SK-N-SH (cell line): ENCODE measurements around the gene ZBTB43. TPM values are rescaled to one million over a fixed set of nuclear protein-coding genes. Genes with fewer than 3 reads are reported as not detected.

Source experiments
- CTCF ChIA-PET: fragments of 300-600, 350-600 bp; formaldehyde crosslinking; extraction: SDS; loops from one replicate; lab custom pipeline; 2021; lab: Yijun Ruan, JAX
- POLR2A ChIA-PET: fragments of 350-600 bp; sonication (Branson Sonifier 250); formaldehyde crosslinking; extraction: SDS; loops from one replicate; lab custom pipeline; 2020; ENCODE audit warnings: antibody characterized with exemption, inconsistent platforms; lab: Yijun Ruan, JAX
- DNase-seq: peaks from one replicate; pipeline ENCODE4 v3.0.0; 2012
- H2AFZ ChIP-seq: fragments of 200-600 bp; sonication (generic); 2 replicates; pipeline ENCODE4 v1.8.1; 2016; ENCODE audit warnings: antibody characterized with exemption, mild to moderate bottlenecking, low read depth
- H3F3A ChIP-seq: fragments of 200-600 bp; sonication (generic); replicated peaks from 2 replicates; pipeline ENCODE3; 2016; ENCODE audit warnings: antibody characterized with exemption, mild to moderate bottlenecking; ENCODE audit not compliant: insufficient read depth
- H3K27ac ChIP-seq, 2 experiments: fragments of 200-500 bp in 1 of 2; fragments of 200-600 bp in 1 of 2; sonication (Bioruptor generic) in 1 of 2; sonication (generic), shearing (Covaris generic) in 1 of 2; 2 replicates each; pipeline versions ENCODE4 v1.5.1 to v1.6.1; 2014 to 2016; ENCODE audit warnings: low read depth in 2 of 2, inconsistent platforms in 1 of 2, low read length in 1 of 2, mild to moderate bottlenecking in 1 of 2, mixed read lengths in 1 of 2
- H3K27me3 ChIP-seq: fragments of 200-600 bp; sonication (generic), shearing (Covaris generic); 2 replicates; pipeline ENCODE4 v1.6.1; 2016; ENCODE audit warnings: mixed run types; ENCODE audit not compliant: insufficient read depth
- H3K36me3 ChIP-seq, 2 experiments: fragments of 200-500 bp in 1 of 2; fragments of 200-600 bp in 1 of 2; sonication (Bioruptor generic) in 1 of 2; sonication (generic) in 1 of 2; replicated peaks in 1 of 2; 2 replicates each; pipeline versions ENCODE3 to v1.5.1; 2014 to 2016; ENCODE audit warnings: low read length in 1 of 2, mild to moderate bottlenecking in 1 of 2; ENCODE audit not compliant: insufficient read depth in 2 of 2, control insufficient read depth in 1 of 2
- H3K4me1 ChIP-seq, 2 experiments: fragments of 200-500 bp in 1 of 2; fragments of 200-600 bp in 1 of 2; sonication (Bioruptor generic) in 1 of 2; sonication (generic), shearing (Covaris generic) in 1 of 2; 2 replicates each; pipeline versions ENCODE4 v1.5.1 to v1.6.1; 2014 to 2016; ENCODE audit warnings: low read depth in 1 of 2, low read length in 1 of 2, mixed run types in 1 of 2; ENCODE audit not compliant: insufficient read depth in 2 of 2, control insufficient read depth in 1 of 2
- H3K4me2 ChIP-seq: fragments of 200-600 bp; sonication (generic), shearing (Covaris generic); 2 replicates; pipeline ENCODE4 v1.6.1; 2017; ENCODE audit warnings: mixed run types
- H3K4me3 ChIP-seq, 2 experiments: fragments of 200-500 bp in 1 of 2; fragments of 200-600 bp in 1 of 2; sonication (Bioruptor generic) in 1 of 2; sonication (generic), shearing (Covaris generic) in 1 of 2; 2 replicates each; pipeline versions ENCODE4 v1.5.1 to v1.8.1; 2014 to 2016; ENCODE audit warnings: low read depth in 2 of 2, inconsistent platforms in 1 of 2, low read length in 1 of 2, mild to moderate bottlenecking in 1 of 2, mixed read lengths in 1 of 2, moderate library complexity in 1 of 2
- H3K79me2 ChIP-seq: fragments of 200-600 bp; sonication (generic); 2 replicates; pipeline ENCODE4 v1.8.1; 2017; ENCODE audit warnings: mild to moderate bottlenecking; ENCODE audit not compliant: insufficient read depth
- H3K9ac ChIP-seq: fragments of 200-600 bp; sonication (generic); 2 replicates; pipeline ENCODE4 v1.6.1; 2017; ENCODE audit warnings: mixed run types
- H3K9me2 ChIP-seq: fragments of 200-600 bp; sonication (generic); 2 replicates; pipeline ENCODE4 v1.6.1; 2017; ENCODE audit warnings: mixed run types
- H3K9me3 ChIP-seq: fragments of 200-600 bp; sonication (generic); 2 replicates; pipeline ENCODE4 v1.6.1; 2017; ENCODE audit warnings: mixed run types, mild to moderate bottlenecking, moderate library complexity
- H4K20me1 ChIP-seq: fragments of 200-600 bp; sonication (generic); 2 replicates; pipeline ENCODE4 v1.6.1; 2017; ENCODE audit warnings: mild to moderate bottlenecking, mixed run types; ENCODE audit not compliant: insufficient read depth
- CHD2 ChIP-seq: fragments of 150-350 bp; IDR thresholded peaks from 2 replicates; pipeline ENCODE4 v1.6.1; 2018; ENCODE audit warnings: low read length; ENCODE audit not compliant: partially characterized antibody
- CTCF ChIP-seq: fragments of 200-600 bp; sonication (generic); IDR thresholded peaks from 2 replicates; pipeline ENCODE4 v1.6.1; 2017; ENCODE audit warnings: antibody characterized with exemption, mild to moderate bottlenecking, moderate library complexity
- ELF1 ChIP-seq: IDR thresholded peaks from 2 replicates; pipeline ENCODE4 v1.4.0; 2012
- EP300 ChIP-seq, 2 experiments: IDR thresholded peaks; 2 replicates each; pipeline versions ENCODE4 v1.4.0 to v1.6.1; 2012; ENCODE audit warnings: borderline replicate concordance in 1 of 2, low read depth in 1 of 2, low read length in 1 of 2
- IRF3 ChIP-seq: fragments of 150-350 bp; IDR thresholded peaks from 2 replicates; pipeline ENCODE4 v1.6.1; 2016; ENCODE audit warnings: mild to moderate bottlenecking, low read depth, low read length
- MEF2A ChIP-seq: IDR thresholded peaks from 2 replicates; pipeline ENCODE4 v1.4.0; 2012; ENCODE audit warnings: low read depth, borderline replicate concordance
- MXI1 ChIP-seq: IDR thresholded peaks from 2 replicates; pipeline ENCODE4 v1.6.1; 2012; ENCODE audit warnings: mild to moderate bottlenecking, low read depth, low read length, improper control_type of control experiment
- NFIC ChIP-seq: IDR thresholded peaks from 2 replicates; pipeline ENCODE4 v1.4.0; 2012; ENCODE audit warnings: borderline replicate concordance
- NRF1 ChIP-seq: IDR thresholded peaks from 2 replicates; pipeline ENCODE4 v1.6.1; 2012; ENCODE audit warnings: low read depth, mild to moderate bottlenecking, low read length
- PBX3 ChIP-seq: IDR thresholded peaks from 2 replicates; pipeline ENCODE4; 2012
- POLR2AphosphoS5 ChIP-seq: IDR thresholded peaks from 2 replicates; pipeline ENCODE4 v1.6.1; 2012; ENCODE audit warnings: low read depth, low read length
- RFX5 ChIP-seq: IDR thresholded peaks from 2 replicates; pipeline ENCODE4 v1.6.1; 2012; ENCODE audit warnings: mild to moderate bottlenecking, improper control_type of control experiment, low read length
- SIN3A ChIP-seq: IDR thresholded peaks from 2 replicates; pipeline ENCODE4 v1.6.1; 2012; ENCODE audit warnings: low read depth, mild to moderate bottlenecking, low read length, moderate library complexity, borderline replicate concordance
- WGBS: methylation state at CpG from one replicate; pipeline ENCODE4 v1.1.6; 2017; ENCODE audit warnings: low lambda C conversion rate; 5-methylcytosine and 5-hydroxymethylcytosine counted together
- polyA plus RNA-seq, 3 experiments: library from polyadenylated mRNA; depleted of rRNA; stranded (reverse); fragments of >200 nt; gene quantifications; 2 replicates each; pipeline ENCODE4 v1.2.3, GENCODE V29; 2012
- TF ChIP-seq, protein P1 (sequence below): IDR thresholded peaks from 2 replicates; pipeline ENCODE4 v1.4.0; 2012; ENCODE audit warnings: low read depth, borderline replicate concordance
- TF ChIP-seq, protein P2 (sequence below): fragments of 150-350 bp; IDR thresholded peaks from 2 replicates; pipeline ENCODE4 v1.6.1; 2017; ENCODE audit warnings: antibody characterized with exemption, low read length, low read depth, borderline replicate concordance

Gene ZBTB43
- polyA plus RNA-seq, 1 of the 3 experiments (the other 2 are of a cell fraction) = 3.5 TPM

DNA sequence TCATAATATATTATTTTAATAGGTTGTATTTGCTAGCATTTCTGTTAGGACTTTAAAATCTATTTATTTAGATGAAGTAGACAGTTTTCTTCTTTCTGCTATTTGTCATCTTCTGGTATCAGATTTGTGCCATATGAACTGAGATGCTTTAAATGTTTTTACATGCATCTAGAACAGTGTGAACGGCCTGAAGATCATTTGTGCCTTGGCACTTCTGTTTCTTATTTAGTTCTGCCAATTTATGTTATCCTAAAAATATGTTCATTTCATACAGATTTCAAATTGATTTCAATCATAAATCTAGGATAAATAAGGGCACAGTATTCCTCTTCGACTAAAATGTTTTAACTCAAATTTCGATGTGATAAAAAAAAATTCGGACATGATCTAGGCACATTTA lies 71.7 kb downstream of the ZBTB43 start:
- peaks cover 4% of the 10 kb centered on the region for H3F3A ChIP-seq
- H3K4me1 ChIP-seq = no peaks in the 10 kb centered on the region; a peak in 1 of 4 replicates
- no peaks in the 10 kb centered on the region for H3K9me3 ChIP-seq
- H3K27me3 ChIP-seq = no peaks in the 10 kb centered on the region
- H3K79me2 ChIP-seq = peaks cover 73% of the 10 kb centered on the region
- no peak overlapping the region for H3K27ac ChIP-seq
- H2AFZ ChIP-seq = no peak overlapping the region
- no peak overlapping the region for H3K9ac ChIP-seq
- DNase-seq = no peak
- WGBS = 85% methylated on average over 4 of the region's 4 CpGs
- H3K4me2 ChIP-seq = no peak overlapping the region
- peaks cover 11 to 22% of the 10 kb centered on the region in 2 experiments for H3K36me3 ChIP-seq
- POLR2A ChIA-PET = no interaction called here
- H3K4me3 ChIP-seq = no peak overlapping the region
- no peaks in the 10 kb centered on the region for H3K9me2 ChIP-seq
- CTCF ChIA-PET = no interaction called here
- peaks cover 15% of the 10 kb centered on the region for H4K20me1 ChIP-seq
- TF ChIP-seq MEF2A (no peak), CTCF (no peak), ELF1 (no peak), EP300 (IDR thresholded peaks at IDR 0.05; ENCODE audit: borderline replicate concordance in 1 of 2, low read depth in 1 of 2, low read length in 1 of 2) (no peak), SIN3A (no peak), CHD2 (no peak), IRF3 (no peak), MXI1 (no peak), PBX3 (no peak), POLR2AphosphoS5 (no peak), NRF1 (no peak), NFIC (no peak), RFX5 (no peak)
- TF ChIP-seq, protein P1, sequence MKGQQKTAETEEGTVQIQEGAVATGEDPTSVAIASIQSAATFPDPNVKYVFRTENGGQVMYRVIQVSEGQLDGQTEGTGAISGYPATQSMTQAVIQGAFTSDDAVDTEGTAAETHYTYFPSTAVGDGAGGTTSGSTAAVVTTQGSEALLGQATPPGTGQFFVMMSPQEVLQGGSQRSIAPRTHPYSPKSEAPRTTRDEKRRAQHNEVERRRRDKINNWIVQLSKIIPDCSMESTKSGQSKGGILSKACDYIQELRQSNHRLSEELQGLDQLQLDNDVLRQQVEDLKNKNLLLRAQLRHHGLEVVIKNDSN = no peak
- TF ChIP-seq, protein P2, sequence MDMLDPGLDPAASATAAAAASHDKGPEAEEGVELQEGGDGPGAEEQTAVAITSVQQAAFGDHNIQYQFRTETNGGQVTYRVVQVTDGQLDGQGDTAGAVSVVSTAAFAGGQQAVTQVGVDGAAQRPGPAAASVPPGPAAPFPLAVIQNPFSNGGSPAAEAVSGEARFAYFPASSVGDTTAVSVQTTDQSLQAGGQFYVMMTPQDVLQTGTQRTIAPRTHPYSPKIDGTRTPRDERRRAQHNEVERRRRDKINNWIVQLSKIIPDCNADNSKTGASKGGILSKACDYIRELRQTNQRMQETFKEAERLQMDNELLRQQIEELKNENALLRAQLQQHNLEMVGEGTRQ = no peak
